ENCODE data around the gene S100A7A.

- TF ChIP-seq CTCF (IDR thresholded peaks at IDR 0.05) (no peak), POLR2AphosphoS5 (IDR thresholded peaks at IDR 0.05; ENCODE audit: low read depth, low read length) (no peak), EP300 (IDR thresholded peaks at IDR 0.05; ENCODE audit: borderline replicate concordance in 1 of 2, low read depth in 1 of 2, low read length in 1 of 2) (no peak), TCF12 (IDR thresholded peaks at IDR 0.05) (no peak), ELF1 (IDR thresholded peaks at IDR 0.05) (no peak), GABPA (IDR thresholded peaks at IDR 0.05; ENCODE audit: low read depth) (no peak)
- TF ChIP-seq, protein P1, sequence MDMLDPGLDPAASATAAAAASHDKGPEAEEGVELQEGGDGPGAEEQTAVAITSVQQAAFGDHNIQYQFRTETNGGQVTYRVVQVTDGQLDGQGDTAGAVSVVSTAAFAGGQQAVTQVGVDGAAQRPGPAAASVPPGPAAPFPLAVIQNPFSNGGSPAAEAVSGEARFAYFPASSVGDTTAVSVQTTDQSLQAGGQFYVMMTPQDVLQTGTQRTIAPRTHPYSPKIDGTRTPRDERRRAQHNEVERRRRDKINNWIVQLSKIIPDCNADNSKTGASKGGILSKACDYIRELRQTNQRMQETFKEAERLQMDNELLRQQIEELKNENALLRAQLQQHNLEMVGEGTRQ (IDR thresholded peaks at IDR 0.05; ENCODE audit: borderline replicate concordance, low read depth, low read length), result no peak
Measured at GRCh38 chr1:153397924-153398651, 18.2 kb upstream of the S100A7A start.
